ENCODE measurements around the gene LMOD3. TPM values are rescaled to one million over a fixed set of nuclear protein-coding genes. Genes with fewer than 3 reads are reported as not detected.
A peak's percentile ranks its signal among the peaks of the same experiment; 100 is the strongest.

Gene LMOD3
- total RNA-seq, 1 donor from 2014 or later = not detected

DNA sequence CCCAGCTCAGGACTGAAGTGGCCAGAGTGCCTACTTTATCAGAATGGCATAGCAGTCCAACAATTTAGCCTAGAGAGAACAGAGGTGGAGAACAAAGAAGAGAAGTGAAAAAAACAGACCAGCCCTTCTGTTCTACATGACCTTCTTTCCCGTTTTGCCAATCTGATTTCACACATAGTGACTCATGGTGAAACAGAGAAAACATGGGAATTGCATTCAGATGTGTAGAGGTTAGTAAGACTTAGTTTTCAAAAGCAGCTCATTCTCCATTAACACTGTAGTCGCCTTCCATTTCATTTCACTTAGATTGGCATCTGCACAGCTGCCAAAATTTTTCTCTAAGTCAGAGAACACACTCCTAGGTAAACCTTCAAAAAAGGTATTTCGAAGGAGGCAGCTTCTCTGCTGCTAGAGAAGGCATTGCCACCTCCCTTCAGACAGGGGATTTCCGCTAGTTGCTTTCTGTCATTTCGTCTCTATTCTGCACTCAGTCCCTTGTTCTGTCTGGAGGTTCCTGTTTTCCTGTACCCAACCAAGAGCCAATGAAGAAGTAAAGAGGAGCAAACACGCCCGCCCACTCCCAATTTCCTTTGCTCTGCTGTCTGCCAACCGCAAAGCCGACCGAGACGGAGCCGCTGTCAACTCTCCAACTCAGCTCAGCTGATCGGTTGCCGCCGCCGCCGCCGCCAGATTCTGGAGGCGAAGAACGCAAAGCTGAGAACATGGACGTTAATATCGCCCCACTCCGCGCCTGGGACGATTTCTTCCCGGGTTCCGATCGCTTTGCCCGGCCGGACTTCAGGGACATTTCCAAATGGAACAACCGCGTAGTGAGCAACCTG is 37.8 kb downstream of the LMOD3 start, which contains the start of gene ARL6IP5:
ARL6IP5 (plus strand) TSS at position 612 of the 842 bp plus-strand sequence; CDS start at position 723, 111 bp downstream.
- Mint-ChIP-seq H3K4me3 (peak within 1 kb of the TSS; percentile 94), H3K4me1 (peaks cover 58% of the 10 kb centered on the region), H3K36me3 (no peaks in the 10 kb centered on the region), H3K9me3 (no peaks in the 10 kb centered on the region), H3K27me3 (ENCODE audit: insufficient read depth, low read depth) (peaks cover 4% of the 10 kb centered on the region), H3K27ac (peak within 1 kb of the TSS; percentile 77)
- H3K4me2 ChIP-seq = peak within 1 kb of the TSS; percentile 84
- H3K27ac ChIP-seq = no peak within 1 kb of the TSS
- H3K9ac ChIP-seq = peak within 1 kb of the TSS; percentile 31
- peaks cover 18% of the 10 kb centered on the region for H3K4me1 ChIP-seq
- H3K36me3 ChIP-seq = no peaks in the 10 kb centered on the region
- peak; percentile 93 for DNase-seq (ENCODE audit: low spot score)
- H4K20me1 ChIP-seq (ENCODE audit: low read depth) = no peaks in the 10 kb centered on the region
- H3K9me3 ChIP-seq (ENCODE audit: low read depth) = no peaks in the 10 kb centered on the region
- no peaks in the 10 kb centered on the region for H3K27me3 ChIP-seq
- no peak for TF ChIP-seq CTCF (IDR thresholded peaks at IDR 0.05)
- no peak for TF ChIP-seq EZH2phosphoT487 (IDR thresholded peaks at IDR 0.05)
- no peak for TF ChIP-seq EZH2 (IDR thresholded peaks at IDR 0.05)
- peak within 1 kb of the TSS; percentile 99 for H2AFZ ChIP-seq (replicated peaks)
- H3K79me2 ChIP-seq (ENCODE audit: low read depth) = peaks cover 26% of the 10 kb centered on the region
- H3F3A ChIP-seq (ENCODE audit: low read depth) = peaks cover 6% of the 10 kb centered on the region
- H3K4me3 ChIP-seq = peak within 1 kb of the TSS; percentile 84

GRCh38 chr3:69082805-69083204 is 39.6 kb downstream of the LMOD3 start:
- H3K4me3 Mint-ChIP-seq = no peak overlapping the region

GRCh38 chr3:69082361-69082760 is 40.0 kb downstream of the LMOD3 start:
- peaks cover 18% of the 10 kb centered on the region for H3K4me1 ChIP-seq
- H3K79me2 ChIP-seq (ENCODE audit: low read depth) = peaks cover 43% of the 10 kb centered on the region
- no peaks in the 10 kb centered on the region for H3K36me3 Mint-ChIP-seq
- peaks cover 67% of the 10 kb centered on the region for H3K4me1 Mint-ChIP-seq
- no peak overlapping the region for H3K4me3 Mint-ChIP-seq
- no peak for DNase-seq (ENCODE audit: low spot score)
- peaks cover 6% of the 10 kb centered on the region for H4K20me1 ChIP-seq (ENCODE audit: low read depth)
- no peaks in the 10 kb centered on the region for H3K36me3 ChIP-seq
- no peak overlapping the region for H3K27ac ChIP-seq
- TF ChIP-seq CTCF (IDR thresholded peaks at IDR 0.05) (no peak), EZH2 (IDR thresholded peaks at IDR 0.05) (no peak), EZH2phosphoT487 (IDR thresholded peaks at IDR 0.05) (no peak)
- H3F3A ChIP-seq (ENCODE audit: low read depth) = peaks cover 6% of the 10 kb centered on the region
- H3K9me3 Mint-ChIP-seq = no peaks in the 10 kb centered on the region
- H2AFZ ChIP-seq (replicated peaks) = no peak overlapping the region
- no peaks in the 10 kb centered on the region for H3K27me3 ChIP-seq
- H3K27ac Mint-ChIP-seq = no peak overlapping the region
- H3K4me3 ChIP-seq = no peak overlapping the region
- H3K9me3 ChIP-seq (ENCODE audit: low read depth) = no peaks in the 10 kb centered on the region
- no peak overlapping the region for H3K9ac ChIP-seq
- peaks cover 4% of the 10 kb centered on the region for H3K27me3 Mint-ChIP-seq (ENCODE audit: insufficient read depth, low read depth)
- no peak overlapping the region for H3K4me2 ChIP-seq

More at GRCh38 chr3:69082805-69083204, 39.6 kb downstream of the LMOD3 start:
- TF ChIP-seq CTCF (IDR thresholded peaks at IDR 0.05) = no peak
- TF ChIP-seq EZH2phosphoT487 (IDR thresholded peaks at IDR 0.05) = no peak
- TF ChIP-seq EZH2 (IDR thresholded peaks at IDR 0.05) = no peak
- H3K27me3 Mint-ChIP-seq (ENCODE audit: insufficient read depth, low read depth) = peaks cover 4% of the 10 kb centered on the region
- Histone ChIP-seq H2AFZ (replicated peaks) (no peak overlapping the region), H3K4me3 (no peak overlapping the region), H3K36me3 (no peaks in the 10 kb centered on the region), H3K79me2 (ENCODE audit: low read depth) (peaks cover 43% of the 10 kb centered on the region), H3K9ac (no peak overlapping the region), H3F3A (ENCODE audit: low read depth) (peaks cover 6% of the 10 kb centered on the region), H3K4me1 (peaks cover 18% of the 10 kb centered on the region), H3K27ac (no peak overlapping the region), H4K20me1 (ENCODE audit: low read depth) (peaks cover 6% of the 10 kb centered on the region), H3K27me3 (no peaks in the 10 kb centered on the region), H3K9me3 (ENCODE audit: low read depth) (no peaks in the 10 kb centered on the region), H3K4me2 (no peak overlapping the region)
- no peak for DNase-seq (ENCODE audit: low spot score)
- H3K4me1 Mint-ChIP-seq = peaks cover 65% of the 10 kb centered on the region
- H3K27ac Mint-ChIP-seq = peak overlapping the region; percentile 42
- H3K9me3 Mint-ChIP-seq = no peaks in the 10 kb centered on the region
- H3K36me3 Mint-ChIP-seq = no peaks in the 10 kb centered on the region
